GM21825 (cell line): Measurements from ENCODE around the gene CTNNA2.

Experiments used
- ATAC-seq: cut with Tn5 transposase; IDR thresholded peaks from one replicate; pipeline ENCODE4 v1.9.1; 2021; ENCODE audit warnings: mild to moderate bottlenecking, moderate library complexity; ENCODE audit not compliant: unreplicated experiment

Gene CTNNA2

GRCh38 chr2:80303006-80303908 lies 790.4 kb downstream of the CTNNA2 start:
- ATAC-seq = no peak

- no peak for ATAC-seq
These were observed 791.3 kb downstream of the CTNNA2 start, which contains the start of gene LRRTM1 for GRCh38 chr2:80303909-80304837. TSS of gene LRRTM1 (minus strand) at chr2:80304752. CDS start at chr2:80303819, 933 bp downstream.

GRCh38 chr2:80311304-80311703 lies 798.5 kb downstream of the CTNNA2 start:
- no peak for ATAC-seq

GRCh38 chr2:80312282-80312839 lies 799.5 kb downstream of the CTNNA2 start:
- ATAC-seq = no peak

GRCh38 chr2:80322311-80322920 lies 809.6 kb downstream of the CTNNA2 start:
- ATAC-seq = no peak

- ATAC-seq = no peak
These were observed 810.1 kb downstream of the CTNNA2 start for GRCh38 chr2:80322958-80323357.

- no peak for ATAC-seq
These were observed 810.8 kb downstream of the CTNNA2 start for GRCh38 chr2:80323610-80324009.

GRCh38 chr2:80324525-80324924 lies 811.7 kb downstream of the CTNNA2 start:
- ATAC-seq = no peak

GRCh38 chr2:80326214-80326613 lies 813.4 kb downstream of the CTNNA2 start:
- no peak for ATAC-seq

GRCh38 chr2:80326861-80327260 lies 814.0 kb downstream of the CTNNA2 start:
- ATAC-seq = no peak

GRCh38 chr2:80328159-80328571 lies 815.3 kb downstream of the CTNNA2 start:
- ATAC-seq = no peak

- ATAC-seq = no peak
These were observed 816.6 kb downstream of the CTNNA2 start for GRCh38 chr2:80329491-80329890.

- no peak for ATAC-seq
These were observed 817.9 kb downstream of the CTNNA2 start for GRCh38 chr2:80330527-80331450.

- no peak for ATAC-seq
These were observed 821.0 kb downstream of the CTNNA2 start for GRCh38 chr2:80333886-80334285.

- ATAC-seq = no peak
These were observed 822.6 kb downstream of the CTNNA2 start for GRCh38 chr2:80335411-80335810.

GRCh38 chr2:80338794-80339193 lies 825.9 kb downstream of the CTNNA2 start:
- no peak for ATAC-seq

GRCh38 chr2:80340022-80340421 lies 827.2 kb downstream of the CTNNA2 start:
- no peak for ATAC-seq

GRCh38 chr2:80348078-80348477 lies 835.2 kb downstream of the CTNNA2 start:
- no peak for ATAC-seq

- no peak for ATAC-seq
These were observed 836.1 kb downstream of the CTNNA2 start for GRCh38 chr2:80348953-80349352.

GRCh38 chr2:80351231-80351630 lies 838.4 kb downstream of the CTNNA2 start:
- no peak for ATAC-seq
